GM12878 (cell line): ENCODE results near the gene SYNM. TPM values are rescaled to one million over a fixed set of nuclear protein-coding genes. Genes with fewer than 3 reads are reported as not detected.

ENCODE experiments used
- ATAC-seq: fragments of 200-7000 bp; cut with Tn5 transposase; 3 replicates; pipeline ENCODE4 v1.9.1; 2020; ENCODE audit warnings: mild to moderate bottlenecking, moderate library complexity
- BruUV-seq: library from RNA; stranded (reverse); fragments of 400-500 nt; replicated peaks from 2 replicates; lab custom pipeline; 2021; lab: Mats Ljungman, UMichigan
- CTCF ChIA-PET: fragments of 300-600 bp; sonication (Branson Sonifier 250); formaldehyde crosslinking; extraction: SDS; loops from one replicate; lab custom pipeline; 2021; ENCODE audit warnings: inconsistent platforms; lab: Yijun Ruan, JAX
- POLR2A ChIA-PET: fragments of 350-600 bp; formaldehyde crosslinking; extraction: SDS; loops from one replicate; lab custom pipeline; 2021; ENCODE audit warnings: inconsistent platforms; lab: Charles Lee
- RAD21 ChIA-PET: fragments of 300-600 bp; sonication (Branson Sonifier 250); formaldehyde crosslinking; loops from one replicate; lab custom pipeline; 2023; ENCODE audit warnings: antibody characterized with exemption; ENCODE audit not compliant: unreplicated experiment; lab: Charles Lee
- SMC1A ChIA-PET: fragments of 300-600 bp; sonication (Branson Sonifier 250); formaldehyde crosslinking; loops from one replicate; lab custom pipeline; 2023; ENCODE audit not compliant: unreplicated experiment, uncharacterized antibody; lab: Charles Lee
- DNase-seq: peaks from one replicate; pipeline ENCODE4 v3.0.0-alpha.2; 2011; ENCODE audit warnings: low read depth, low spot score
- FAIRE-seq: peaks from 3 replicates; lab custom pipeline; 2011; peaks lifted over from hg19 to GRCh38; lab: Jason Lieb, UNC
- H2AFZ ChIP-seq: 2 replicates; pipeline ENCODE4 v1.6.0; 2011; ENCODE audit warnings: low read depth, low read length, control low read depth; ENCODE audit not compliant: control insufficient read depth
- H3K27ac ChIP-seq: 2 replicates; pipeline ENCODE4 v1.5.1; 2011; ENCODE audit warnings: control low read depth; ENCODE audit not compliant: control insufficient read depth, insufficient read depth
- H3K27me3 ChIP-seq, 2 experiments: replicated peaks in 1 of 2; 2 replicates each; pipeline versions ENCODE4 v1.6.0 to v1.6.1; 2011; ENCODE audit warnings: low read length in 1 of 2; ENCODE audit not compliant: control insufficient read depth in 2 of 2, insufficient read depth in 2 of 2
- H3K36me3 ChIP-seq, 2 experiments: 2 replicates each; pipeline ENCODE4 v1.5.1; 2011; ENCODE audit warnings: low read length in 1 of 2; ENCODE audit not compliant: control insufficient read depth in 2 of 2, insufficient read depth in 2 of 2
- H3K4me1 ChIP-seq: 2 replicates; pipeline ENCODE4 v1.6.1; 2011; ENCODE audit warnings: mild to moderate bottlenecking, low read length, moderate library complexity, mixed read lengths; ENCODE audit not compliant: control insufficient read depth, insufficient read depth
- H3K4me2 ChIP-seq: 2 replicates; pipeline ENCODE4 v1.6.0; 2011; ENCODE audit warnings: control low read depth; ENCODE audit not compliant: control insufficient read depth, insufficient read depth
- H3K4me3 ChIP-seq: fragments of 200-600 bp; sonication (generic); 2 replicates; pipeline ENCODE4 v1.5.1; 2016
- H3K79me2 ChIP-seq: 2 replicates; pipeline ENCODE4 v1.6.0; 2011; ENCODE audit warnings: low read length; ENCODE audit not compliant: control insufficient read depth, insufficient read depth
- H3K9ac ChIP-seq: 2 replicates; pipeline ENCODE4 v1.8.0; 2011; ENCODE audit warnings: low read length, control low read depth, mixed read lengths; ENCODE audit not compliant: control insufficient read depth, insufficient read depth
- H3K9me3 ChIP-seq: replicated peaks from 3 replicates; pipeline ENCODE4 v1.5.1; 2011; ENCODE audit warnings: mild to moderate bottlenecking, low read length; ENCODE audit not compliant: control insufficient read depth, insufficient read depth
- H4K20me1 ChIP-seq: 2 replicates; pipeline ENCODE4 v1.6.0; 2011; ENCODE audit not compliant: control insufficient read depth, insufficient read depth
- E2F4 ChIP-seq: IDR thresholded peaks from 2 replicates; pipeline ENCODE4 v1.6.1; 2012; ENCODE audit warnings: low read depth, low read length, improper control_type of control experiment
- E4F1 ChIP-seq: fragments of 450-650 bp; IDR thresholded peaks from 2 replicates; pipeline ENCODE4 v1.6.1; 2018; ENCODE audit warnings: borderline replicate concordance, mild to moderate bottlenecking; ENCODE audit not compliant: partially characterized antibody
- HDAC2 ChIP-seq: fragments of 200-600 bp; sonication (generic); IDR thresholded peaks from 2 replicates; pipeline ENCODE4 v1.6.1; 2017
- IRF5 ChIP-seq: fragments of 450-650 bp; IDR thresholded peaks from 2 replicates; pipeline ENCODE4 v1.6.1; 2017; ENCODE audit warnings: borderline replicate concordance
- JUND ChIP-seq: IDR thresholded peaks from 2 replicates; pipeline ENCODE4 v1.6.1; 2012; ENCODE audit warnings: low read depth, mild to moderate bottlenecking, low read length, improper control_type of control experiment, moderate library complexity
- MEF2B ChIP-seq: fragments of 450-650 bp; IDR thresholded peaks from 2 replicates; pipeline ENCODE4 v1.6.1; 2018; ENCODE audit warnings: mild to moderate bottlenecking, moderate library complexity; ENCODE audit not compliant: partially characterized antibody, poor library complexity, severe bottlenecking
- NR2C1 ChIP-seq: fragments of 450-650 bp; IDR thresholded peaks from 2 replicates; pipeline ENCODE4 v1.6.1; 2017; ENCODE audit warnings: antibody characterized with exemption, mild to moderate bottlenecking, moderate library complexity
- RFX5 ChIP-seq: IDR thresholded peaks from 2 replicates; pipeline ENCODE4 v1.6.1; 2011; ENCODE audit warnings: low read depth, low read length, improper control_type of control experiment
- STAT1 ChIP-seq: fragments of 450-650 bp; conservative IDR thresholded peaks from 2 replicates; pipeline ENCODE4 v1.6.1; 2014; ENCODE audit warnings: antibody characterized with exemption, mild to moderate bottlenecking
- SUZ12 ChIP-seq: fragments of 200-600 bp; sonication (generic); IDR thresholded peaks from one replicate; pipeline ENCODE4 v1.6.1; 2018; ENCODE audit warnings: antibody characterized with exemption, mild to moderate bottlenecking; ENCODE audit not compliant: unreplicated experiment
- TAF1 ChIP-seq: IDR thresholded peaks from 2 replicates; pipeline ENCODE4 v1.6.1; 2011; ENCODE audit warnings: mild to moderate bottlenecking, low read depth, low read length, borderline replicate concordance
- ZNF384 ChIP-seq: IDR thresholded peaks from 2 replicates; pipeline ENCODE4 v1.6.1; 2012; ENCODE audit warnings: low read depth, mild to moderate bottlenecking, low read length, improper control_type of control experiment, borderline replicate concordance
- WGBS: methylation state at CpG from one replicate; pipeline ENCODE4 v1.1.6; 2016; ENCODE audit warnings: low lambda C conversion rate; ENCODE audit not compliant: insufficient replicate concordance, insufficient coverage; ENCODE audit errors: missing lambda C conversion rate; 5-methylcytosine and 5-hydroxymethylcytosine counted together
- in situ Hi-C: fragments of 300-500 bp; cut with MboI; formaldehyde crosslinking; loops from 9 replicates; pipeline ENCODE4 v1.14.3; 2018; ENCODE audit warnings: mixed read lengths
- intact Hi-C: fragments of 100-400 bp; cut with micrococcal nuclease; formaldehyde crosslinking; loops from one replicate; pipeline ENCODE4 v1.14.2; 2022; ENCODE audit not compliant: unreplicated experiment
- polyA plus RNA-seq, 11 experiments: library from polyadenylated mRNA; depleted of rRNA in 4 of 11; unstranded in 6 of 11; stranded (reverse) in 5 of 11; fragments of >200 nt; fragmentation: Nextera tagmentation in 4 of 11; fragmentation: Illumina TruSeq in 1 of 11; extraction: Ambion mirVana in 4 of 11; extraction: Trizol in 1 of 11; gene quantifications; 1 replicate in 1 of 11; 2 replicates in 10 of 11; pipeline versions ENCODE4 v1.2.1 to v1.2.3, GENCODE V29; 2011 to 2016; ENCODE audit warnings: inconsistent platforms in 2 of 11, missing spikeins in 2 of 11, low read depth in 1 of 11
- total RNA-seq, 4 experiments: library from RNA; depleted of rRNA in 3 of 4; stranded (reverse); fragments of >200 nt in 3 of 4; fragmentation: Illumina TruSeq in 1 of 4; extraction: Trizol in 1 of 4; gene quantifications; 2 replicates each; pipeline versions ENCODE4 v1.2.1 to v1.2.3, GENCODE V29; 2013 to 2021
- TF ChIP-seq, protein P1 (sequence below): fragments of 450-650 bp; IDR thresholded peaks from 2 replicates; pipeline ENCODE4 v1.6.1; 2017; ENCODE audit warnings: mild to moderate bottlenecking, moderate library complexity

Gene SYNM
- total and polyA plus RNA-seq, 10 of the 15 experiments (the other 5 are each of a cell fraction or from before 2014, with no cell fraction given) = 0.05 to 1.1 (median 0.89) TPM; not detected in 1

DNA sequence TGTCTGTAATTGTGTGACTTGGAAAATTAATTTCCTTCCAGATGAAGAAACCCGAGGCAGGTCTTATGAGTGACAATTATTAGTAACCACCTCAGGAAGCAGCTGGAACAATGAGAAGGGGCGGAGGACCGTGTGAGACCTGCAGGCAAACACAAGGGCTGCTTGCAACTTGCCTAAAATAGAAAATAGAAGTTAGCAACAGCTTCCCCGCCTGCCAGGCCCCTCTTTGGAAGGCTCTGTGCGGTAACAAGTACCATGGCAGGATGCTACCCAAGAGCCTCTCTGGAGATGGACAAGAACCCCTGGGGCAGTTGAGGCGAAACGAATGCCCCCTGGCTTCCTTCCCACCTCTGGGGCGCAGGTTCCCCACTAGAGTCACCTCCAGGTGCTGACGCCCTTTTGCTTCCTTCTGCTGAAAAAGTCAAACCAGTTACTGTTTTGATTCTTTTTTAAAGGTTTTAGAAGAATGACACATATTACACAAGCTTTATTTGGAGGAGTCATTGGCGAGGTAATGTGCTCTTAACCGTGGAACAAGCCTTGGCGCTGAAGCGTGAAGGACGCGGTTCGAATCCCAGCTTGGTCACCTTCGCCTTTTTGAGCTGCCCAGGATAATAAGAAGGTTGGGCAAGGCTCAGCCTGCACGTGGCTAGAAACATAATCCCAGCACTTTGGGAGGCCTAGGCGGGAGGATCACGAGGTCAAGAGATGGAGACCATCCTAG lies 47.0 kb upstream of the SYNM start:
- H3K36me3 ChIP-seq = no peaks in the 10 kb centered on the region
- H4K20me1 ChIP-seq = no peaks in the 10 kb centered on the region
- ATAC-seq = peak; percentile 61
- peak overlapping the region; percentile 25 for H3K9ac ChIP-seq
- H3K4me2 ChIP-seq = peak overlapping the region; percentile 46; the same call in 1 of the 2 replicates
- peak; percentile 45 for DNase-seq
- POLR2A ChIA-PET = interaction anchor here (0.6 to 1.7 kb wide), 9 partner anchors 16 to 525 kb away, joined by 3 to 8 read pairs (median 4); no protein-coding TSS in a partner anchor
- H3K79me2 ChIP-seq = no peaks in the 10 kb centered on the region
- RAD21 ChIA-PET = interaction anchor here (0.6 to 4.7 kb wide), 21 partner anchors 17 to 277 kb away, joined by 3 to 45 read pairs (median 4); no protein-coding TSS in a partner anchor
- peak overlapping the region; percentile 60 for H3K27ac ChIP-seq
- SMC1A ChIA-PET = interaction anchor here (0.7 to 7.6 kb wide), 28 partner anchors 9 to 455 kb away, joined by 3 to 86 read pairs (median 4); no protein-coding TSS in a partner anchor
- H3K4me3 ChIP-seq = no peak overlapping the region
- FAIRE-seq = no peak
- in situ Hi-C loops = no loop called here
- no peaks in the 10 kb centered on the region for H3K9me3 ChIP-seq
- H3K4me1 ChIP-seq = peaks cover 16% of the 10 kb centered on the region
- intact Hi-C loops = loop anchor here (1.0 to 5.0 kb wide), 4 partner anchors 41 to 281 kb away; no protein-coding TSS in a partner anchor
- 40% methylated on average over 20 of the region's 20 CpGs for WGBS
- no peaks in the 10 kb centered on the region for H3K27me3 ChIP-seq
- peak overlapping the region; percentile 21 for H2AFZ ChIP-seq
- CTCF ChIA-PET = interaction anchor here (0.7 to 5.2 kb wide), 22 partner anchors 9 to 539 kb away, joined by 3 to 52 read pairs (median 4); no protein-coding TSS in a partner anchor
- BruUV-seq = no TSS peak
- TF ChIP-seq HDAC2 (no peak), STAT1 (no peak), MEF2B (peak; percentile 72), E2F4 (no peak), TAF1 (no peak), E4F1 (no peak), NR2C1 (no peak), IRF5 (no peak), RFX5 (no peak), ZNF384 (no peak), JUND (no peak), SUZ12 (no peak)
- TF ChIP-seq, protein P1, sequence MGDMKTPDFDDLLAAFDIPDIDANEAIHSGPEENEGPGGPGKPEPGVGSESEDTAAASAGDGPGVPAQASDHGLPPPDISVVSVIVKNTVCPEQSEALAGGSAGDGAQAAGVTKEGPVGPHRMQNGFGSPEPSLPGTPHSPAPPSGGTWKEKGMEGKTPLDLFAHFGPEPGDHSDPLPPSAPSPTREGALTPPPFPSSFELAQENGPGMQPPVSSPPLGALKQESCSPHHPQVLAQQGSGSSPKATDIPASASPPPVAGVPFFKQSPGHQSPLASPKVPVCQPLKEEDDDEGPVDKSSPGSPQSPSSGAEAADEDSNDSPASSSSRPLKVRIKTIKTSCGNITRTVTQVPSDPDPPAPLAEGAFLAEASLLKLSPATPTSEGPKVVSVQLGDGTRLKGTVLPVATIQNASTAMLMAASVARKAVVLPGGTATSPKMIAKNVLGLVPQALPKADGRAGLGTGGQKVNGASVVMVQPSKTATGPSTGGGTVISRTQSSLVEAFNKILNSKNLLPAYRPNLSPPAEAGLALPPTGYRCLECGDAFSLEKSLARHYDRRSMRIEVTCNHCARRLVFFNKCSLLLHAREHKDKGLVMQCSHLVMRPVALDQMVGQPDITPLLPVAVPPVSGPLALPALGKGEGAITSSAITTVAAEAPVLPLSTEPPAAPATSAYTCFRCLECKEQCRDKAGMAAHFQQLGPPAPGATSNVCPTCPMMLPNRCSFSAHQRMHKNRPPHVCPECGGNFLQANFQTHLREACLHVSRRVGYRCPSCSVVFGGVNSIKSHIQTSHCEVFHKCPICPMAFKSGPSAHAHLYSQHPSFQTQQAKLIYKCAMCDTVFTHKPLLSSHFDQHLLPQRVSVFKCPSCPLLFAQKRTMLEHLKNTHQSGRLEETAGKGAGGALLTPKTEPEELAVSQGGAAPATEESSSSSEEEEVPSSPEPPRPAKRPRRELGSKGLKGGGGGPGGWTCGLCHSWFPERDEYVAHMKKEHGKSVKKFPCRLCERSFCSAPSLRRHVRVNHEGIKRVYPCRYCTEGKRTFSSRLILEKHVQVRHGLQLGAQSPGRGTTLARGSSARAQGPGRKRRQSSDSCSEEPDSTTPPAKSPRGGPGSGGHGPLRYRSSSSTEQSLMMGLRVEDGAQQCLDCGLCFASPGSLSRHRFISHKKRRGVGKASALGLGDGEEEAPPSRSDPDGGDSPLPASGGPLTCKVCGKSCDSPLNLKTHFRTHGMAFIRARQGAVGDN = peak; percentile 64
